ENCODE measurements around the gene PLB1.

The PLB1 gene

GRCh38 chr2:28628506-28628905 lies 132.6 kb downstream of the PLB1 start:
- Histone ChIP-seq H3K27ac (ENCODE audit: low read depth, low read length) (no peak overlapping the region), H3K27me3 (ENCODE audit: control insufficient read depth in 5 of 5, insufficient read depth in 4 of 5, low read length in 5 of 5) (no peaks in the 10 kb centered on the region), H3K9ac (ENCODE audit: low read length in 5 of 5) (no peak overlapping the region), H3K4me1 (ENCODE audit: control insufficient read depth in 5 of 5, insufficient read depth in 5 of 5, low read length in 5 of 5) (peaks cover 0 to 12% (median 6%) of the 10 kb centered on the region in 5 donors), H3K36me3 (ENCODE audit: control insufficient read depth in 5 of 5, insufficient read depth in 5 of 5, low read length in 5 of 5) (peaks cover 0 to 13% (median 2%) of the 10 kb centered on the region in 5 donors), H3K9me3 (ENCODE audit: control insufficient read depth in 5 of 5, low read length in 5 of 5) (no peaks in the 10 kb centered on the region), H3K4me3 (ENCODE audit: low read depth in 1 of 5, low read length in 5 of 5) (no peak overlapping the region)

GRCh38 chr2:28628987-28629386 lies 133.1 kb downstream of the PLB1 start:
- Histone ChIP-seq H3K27me3 (ENCODE audit: control insufficient read depth in 5 of 5, insufficient read depth in 4 of 5, low read length in 5 of 5) (no peaks in the 10 kb centered on the region), H3K27ac (ENCODE audit: low read depth, low read length) (no peak overlapping the region), H3K9me3 (ENCODE audit: control insufficient read depth in 5 of 5, low read length in 5 of 5) (no peaks in the 10 kb centered on the region), H3K4me3 (ENCODE audit: low read depth in 1 of 5, low read length in 5 of 5) (no peak overlapping the region), H3K4me1 (ENCODE audit: control insufficient read depth in 5 of 5, insufficient read depth in 5 of 5, low read length in 5 of 5) (peaks cover 0 to 12% (median 6%) of the 10 kb centered on the region in 5 donors), H3K36me3 (ENCODE audit: control insufficient read depth in 5 of 5, insufficient read depth in 5 of 5, low read length in 5 of 5) (peaks cover 0 to 13% (median 2%) of the 10 kb centered on the region in 5 donors), H3K9ac (ENCODE audit: low read length in 5 of 5) (no peak overlapping the region)

GRCh38 chr2:28629910-28630309 lies 134.1 kb downstream of the PLB1 start:
- no peak overlapping the region for H3K4me3 ChIP-seq (ENCODE audit: low read depth in 1 of 5, low read length in 5 of 5)
- H3K4me1 ChIP-seq (ENCODE audit: control insufficient read depth in 5 of 5, insufficient read depth in 5 of 5, low read length in 5 of 5) = peaks cover 0 to 8% (median 6%) of the 10 kb centered on the region in 5 donors
- peaks cover 0 to 13% (median 2%) of the 10 kb centered on the region in 5 donors for H3K36me3 ChIP-seq (ENCODE audit: control insufficient read depth in 5 of 5, insufficient read depth in 5 of 5, low read length in 5 of 5)
- H3K27me3 ChIP-seq (ENCODE audit: control insufficient read depth in 5 of 5, insufficient read depth in 4 of 5, low read length in 5 of 5) = no peaks in the 10 kb centered on the region
- H3K9ac ChIP-seq (ENCODE audit: low read length in 5 of 5) = no peak overlapping the region
- H3K9me3 ChIP-seq (ENCODE audit: control insufficient read depth in 5 of 5, low read length in 5 of 5) = no peaks in the 10 kb centered on the region
- H3K27ac ChIP-seq (ENCODE audit: low read depth, low read length) = no peak overlapping the region

GRCh38 chr2:28630341-28630740 lies 134.5 kb downstream of the PLB1 start:
- no peaks in the 10 kb centered on the region for H3K9me3 ChIP-seq (ENCODE audit: control insufficient read depth in 5 of 5, low read length in 5 of 5)
- no peak overlapping the region for H3K4me3 ChIP-seq (ENCODE audit: low read depth in 1 of 5, low read length in 5 of 5)
- peaks cover 0 to 5% (median 4%) of the 10 kb centered on the region in 5 donors for H3K4me1 ChIP-seq (ENCODE audit: control insufficient read depth in 5 of 5, insufficient read depth in 5 of 5, low read length in 5 of 5)
- H3K27ac ChIP-seq (ENCODE audit: low read depth, low read length) = no peak overlapping the region
- no peaks in the 10 kb centered on the region for H3K27me3 ChIP-seq (ENCODE audit: control insufficient read depth in 5 of 5, insufficient read depth in 4 of 5, low read length in 5 of 5)
- H3K36me3 ChIP-seq (ENCODE audit: control insufficient read depth in 5 of 5, insufficient read depth in 5 of 5, low read length in 5 of 5) = peaks cover 0 to 13% (median 2%) of the 10 kb centered on the region in 5 donors
- H3K9ac ChIP-seq (ENCODE audit: low read length in 5 of 5) = no peak overlapping the region

- Histone ChIP-seq H3K36me3 (ENCODE audit: control insufficient read depth in 5 of 5, insufficient read depth in 5 of 5, low read length in 5 of 5) (peaks cover 0 to 16% (median 2%) of the 10 kb centered on the region in 5 donors), H3K4me1 (ENCODE audit: control insufficient read depth in 5 of 5, insufficient read depth in 5 of 5, low read length in 5 of 5) (peaks cover 0 to 7% (median 0%) of the 10 kb centered on the region in 5 donors), H3K27ac (ENCODE audit: low read depth, low read length) (no peak overlapping the region), H3K9me3 (ENCODE audit: control insufficient read depth in 5 of 5, low read length in 5 of 5) (no peaks in the 10 kb centered on the region), H3K9ac (ENCODE audit: low read length in 5 of 5) (no peak overlapping the region), H3K4me3 (ENCODE audit: low read depth in 1 of 5, low read length in 5 of 5) (no peak overlapping the region), H3K27me3 (ENCODE audit: control insufficient read depth in 5 of 5, insufficient read depth in 4 of 5, low read length in 5 of 5) (no peaks in the 10 kb centered on the region)
Observed at GRCh38 chr2:28631514-28632206, 135.8 kb downstream of the PLB1 start.

GRCh38 chr2:28632791-28633190 lies 136.9 kb downstream of the PLB1 start:
- no peaks in the 10 kb centered on the region for H3K9me3 ChIP-seq (ENCODE audit: control insufficient read depth in 5 of 5, low read length in 5 of 5)
- peaks cover 0 to 11% (median 0%) of the 10 kb centered on the region in 5 donors for H3K4me1 ChIP-seq (ENCODE audit: control insufficient read depth in 5 of 5, insufficient read depth in 5 of 5, low read length in 5 of 5)
- H3K36me3 ChIP-seq (ENCODE audit: control insufficient read depth in 5 of 5, insufficient read depth in 5 of 5, low read length in 5 of 5) = peaks cover 0 to 21% (median 2%) of the 10 kb centered on the region in 5 donors
- no peak overlapping the region for H3K27ac ChIP-seq (ENCODE audit: low read depth, low read length)
- no peaks in the 10 kb centered on the region for H3K27me3 ChIP-seq (ENCODE audit: control insufficient read depth in 5 of 5, insufficient read depth in 4 of 5, low read length in 5 of 5)
- H3K9ac ChIP-seq (ENCODE audit: low read length in 5 of 5) = no peak overlapping the region
- H3K4me3 ChIP-seq (ENCODE audit: low read depth in 1 of 5, low read length in 5 of 5) = no peak overlapping the region

- H3K27ac ChIP-seq (ENCODE audit: low read depth, low read length) = no peak overlapping the region
Observed at GRCh38 chr2:28633204-28633603, 137.3 kb downstream of the PLB1 start.

GRCh38 chr2:28633746-28634145 lies 137.9 kb downstream of the PLB1 start:
- H3K36me3 ChIP-seq (ENCODE audit: control insufficient read depth in 5 of 5, insufficient read depth in 5 of 5, low read length in 5 of 5) = peaks cover 0 to 21% (median 2%) of the 10 kb centered on the region in 5 donors
- H3K27ac ChIP-seq (ENCODE audit: low read depth, low read length) = no peak overlapping the region
- H3K9ac ChIP-seq (ENCODE audit: low read length in 5 of 5) = no peak overlapping the region
- peaks cover 0 to 11% (median 0%) of the 10 kb centered on the region in 5 donors for H3K4me1 ChIP-seq (ENCODE audit: control insufficient read depth in 5 of 5, insufficient read depth in 5 of 5, low read length in 5 of 5)
- no peaks in the 10 kb centered on the region for H3K27me3 ChIP-seq (ENCODE audit: control insufficient read depth in 5 of 5, insufficient read depth in 4 of 5, low read length in 5 of 5)
- H3K4me3 ChIP-seq (ENCODE audit: low read depth in 1 of 5, low read length in 5 of 5) = no peak overlapping the region
- no peaks in the 10 kb centered on the region for H3K9me3 ChIP-seq (ENCODE audit: control insufficient read depth in 5 of 5, low read length in 5 of 5)

More at GRCh38 chr2:28633204-28633603, 137.3 kb downstream of the PLB1 start:
- peaks cover 0 to 11% (median 0%) of the 10 kb centered on the region in 5 donors for H3K4me1 ChIP-seq (ENCODE audit: control insufficient read depth in 5 of 5, insufficient read depth in 5 of 5, low read length in 5 of 5)
- H3K9me3 ChIP-seq (ENCODE audit: control insufficient read depth in 5 of 5, low read length in 5 of 5) = no peaks in the 10 kb centered on the region
- no peaks in the 10 kb centered on the region for H3K27me3 ChIP-seq (ENCODE audit: control insufficient read depth in 5 of 5, insufficient read depth in 4 of 5, low read length in 5 of 5)
- no peak overlapping the region for H3K9ac ChIP-seq (ENCODE audit: low read length in 5 of 5)
- no peak overlapping the region for H3K4me3 ChIP-seq (ENCODE audit: low read depth in 1 of 5, low read length in 5 of 5)
- peaks cover 0 to 21% (median 2%) of the 10 kb centered on the region in 5 donors for H3K36me3 ChIP-seq (ENCODE audit: control insufficient read depth in 5 of 5, insufficient read depth in 5 of 5, low read length in 5 of 5)

- Histone ChIP-seq H3K9ac (ENCODE audit: low read length in 5 of 5) (no peak overlapping the region), H3K4me1 (ENCODE audit: control insufficient read depth in 5 of 5, insufficient read depth in 5 of 5, low read length in 5 of 5) (peaks cover 0 to 11% (median 0%) of the 10 kb centered on the region in 5 donors), H3K36me3 (ENCODE audit: control insufficient read depth in 5 of 5, insufficient read depth in 5 of 5, low read length in 5 of 5) (peaks cover 0 to 15% (median 0%) of the 10 kb centered on the region in 5 donors)
Observed at GRCh38 chr2:28635191-28635611, 139.3 kb downstream of the PLB1 start.

GRCh38 chr2:28636491-28636890 lies 140.6 kb downstream of the PLB1 start:
- no peaks in the 10 kb centered on the region for H3K27me3 ChIP-seq (ENCODE audit: control insufficient read depth in 5 of 5, insufficient read depth in 4 of 5, low read length in 5 of 5)
- no peaks in the 10 kb centered on the region for H3K9me3 ChIP-seq (ENCODE audit: control insufficient read depth in 5 of 5, low read length in 5 of 5)
- peaks cover 0 to 14% (median 0%) of the 10 kb centered on the region in 5 donors for H3K36me3 ChIP-seq (ENCODE audit: control insufficient read depth in 5 of 5, insufficient read depth in 5 of 5, low read length in 5 of 5)
- H3K4me1 ChIP-seq (ENCODE audit: control insufficient read depth in 5 of 5, insufficient read depth in 5 of 5, low read length in 5 of 5) = peaks cover 0 to 11% (median 0%) of the 10 kb centered on the region in 5 donors
- H3K27ac ChIP-seq (ENCODE audit: low read depth, low read length) = no peak overlapping the region
- no peak overlapping the region for H3K9ac ChIP-seq (ENCODE audit: low read length in 5 of 5)
- H3K4me3 ChIP-seq (ENCODE audit: low read depth in 1 of 5, low read length in 5 of 5) = no peak overlapping the region

More at GRCh38 chr2:28635191-28635611, 139.3 kb downstream of the PLB1 start:
- H3K9me3 ChIP-seq (ENCODE audit: control insufficient read depth in 5 of 5, low read length in 5 of 5) = no peaks in the 10 kb centered on the region
- H3K4me3 ChIP-seq (ENCODE audit: low read depth in 1 of 5, low read length in 5 of 5) = no peak overlapping the region
- no peak overlapping the region for H3K27ac ChIP-seq (ENCODE audit: low read depth, low read length)
- no peaks in the 10 kb centered on the region for H3K27me3 ChIP-seq (ENCODE audit: control insufficient read depth in 5 of 5, insufficient read depth in 4 of 5, low read length in 5 of 5)

Measured in subcutaneous abdominal adipose tissue (tissue), 5 donors.